GM12891 (cell line): Measurements from ENCODE around the gene DLGAP1.

Experiments
- PAX5 ChIP-seq: IDR thresholded peaks from 2 replicates; pipeline ENCODE4 v1.6.1; 2011; ENCODE audit warnings: low read length, moderate library complexity, mild to moderate bottlenecking; ENCODE audit not compliant: insufficient read depth, severe bottlenecking
- POLR2A ChIP-seq: IDR thresholded peaks from 2 replicates; pipeline ENCODE4 v1.6.1; 2011; ENCODE audit warnings: low read depth, low read length, control low read depth
- POLR2AphosphoS5 ChIP-seq: IDR thresholded peaks from 2 replicates; pipeline ENCODE4 v1.6.1; 2011; ENCODE audit warnings: low read depth, low read length, control low read depth
- POU2F2 ChIP-seq: IDR thresholded peaks from 2 replicates; pipeline ENCODE4 v1.6.1; 2011; ENCODE audit warnings: low read depth, mild to moderate bottlenecking, control low read depth, low read length, moderate library complexity
- SPI1 ChIP-seq: IDR thresholded peaks from 2 replicates; pipeline ENCODE4 v1.6.1; 2011; ENCODE audit warnings: low read depth, low read length, control low read depth
- TAF1 ChIP-seq: IDR thresholded peaks from 2 replicates; pipeline ENCODE4 v1.6.1; 2011; ENCODE audit warnings: low read depth, low read length, control low read depth

DNA sequence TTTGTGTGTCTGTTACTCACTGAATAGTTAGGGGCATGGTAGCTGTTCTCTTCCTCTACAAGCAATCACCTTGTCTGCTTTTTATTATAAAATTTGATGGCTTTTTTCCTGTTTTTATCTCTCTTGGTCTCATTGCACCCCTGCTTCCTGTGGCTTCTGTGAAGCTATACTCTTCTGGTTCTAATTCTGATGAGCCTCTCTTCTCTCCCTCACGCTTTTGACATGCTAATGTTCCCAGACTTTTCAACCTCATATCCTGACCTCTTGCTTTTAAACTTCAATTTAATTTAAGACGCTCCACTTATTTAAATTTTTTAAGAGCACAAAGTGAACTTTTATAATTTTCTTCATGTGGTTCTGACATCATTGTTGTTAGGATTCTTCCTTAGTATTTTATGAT is 361.4 kb downstream of the DLGAP1 start:
- TF ChIP-seq PAX5 (no peak), POLR2AphosphoS5 (no peak), POLR2A (no peak), TAF1 (no peak), POU2F2 (no peak), SPI1 (no peak)
